K562 (cell line): ENCODE measurements around the gene GFOD2.

Experiments used
- CC2D1A ChIP-seq: fragments of 450-650 bp; IDR thresholded peaks from 2 replicates; pipeline ENCODE4 v1.6.1; 2017; ENCODE audit warnings: mild to moderate bottlenecking
- HDAC6 ChIP-seq: IDR thresholded peaks from 2 replicates; pipeline ENCODE4 v1.6.1; 2012; ENCODE audit warnings: low read depth, mild to moderate bottlenecking, control low read depth, inconsistent platforms, low read length, moderate library complexity
- POLR2AphosphoS5 ChIP-seq: IDR thresholded peaks from 2 replicates; pipeline ENCODE4 v1.6.1; 2011; ENCODE audit warnings: mild to moderate bottlenecking, low read depth, low read length, moderate library complexity; ENCODE audit not compliant: control insufficient read depth, insufficient read depth
- RNF2 ChIP-seq: sonication (generic); IDR thresholded peaks from 2 replicates; pipeline ENCODE4 v1.6.1; 2016
- SNAPC5 ChIP-seq: fragments of 250-450 bp; sonication (Bioruptor Pico); IDR thresholded peaks from 2 replicates; pipeline ENCODE4 v1.8.0; 2021; ENCODE audit warnings: moderate library complexity, mild to moderate bottlenecking, inconsistent platforms
- TRIM25 ChIP-seq: fragments of 450-650 bp; IDR thresholded peaks from 2 replicates; pipeline ENCODE4 v1.7.0; 2016; ENCODE audit warnings: borderline replicate concordance
- ZBTB11 ChIP-seq, 3 experiments: fragments of 200-800 bp in 1 of 3; fragments of 250-450 bp in 1 of 3; fragments of 450-650 bp in 1 of 3; sonication (Bioruptor Pico) in 1 of 3; sonication (Bioruptor generic) in 1 of 3; formaldehyde crosslinking in 1 of 3; IDR thresholded peaks; 2 replicates each; pipeline versions ENCODE4 v1.6.1 to v1.8.0; 2016 to 2022; ENCODE audit warnings: mild to moderate bottlenecking in 2 of 3, missing genetic modification characterization in 2 of 3, missing compliant biosample characterization in 1 of 3, moderate library complexity in 1 of 3
- ZNF253 ChIP-seq: fragments of 250-450 bp; sonication (Bioruptor Pico); conservative IDR thresholded peaks from 2 replicates; pipeline ENCODE4 v1.6.1; 2021; ENCODE audit warnings: mild to moderate bottlenecking
- ZNF311 ChIP-seq: fragments of 250-450 bp; sonication (Bioruptor Pico); IDR thresholded peaks from 2 replicates; pipeline ENCODE4 v1.4.0; 2020; ENCODE audit warnings: mild to moderate bottlenecking, moderate library complexity

- no peak for TF ChIP-seq ZNF311 (CRISPR knock-in tag)
- no peak for TF ChIP-seq SNAPC5
- no peak for TF ChIP-seq HDAC6
- TF ChIP-seq POLR2AphosphoS5 = no peak
- no peak for TF ChIP-seq TRIM25
- no peak for TF ChIP-seq RNF2
- no peak for TF ChIP-seq ZBTB11 (CRISPR knock-in tag; IDR thresholded peaks at IDR 0.05)
- no peak for TF ChIP-seq ZNF253 (CRISPR knock-in tag)
- no peak for TF ChIP-seq CC2D1A
Measured at GRCh38 chr16:67677712-67678111, 41.4 kb downstream of the GFOD2 start.
